Activated CD4-positive, alpha-beta T cell treated with anti-CD3 and anti-CD28 coated beads, Interleukin-2, amount 50 U/mL, for 16 hours (primary cell): ENCODE results near the gene HIBCH.
A peak's percentile ranks its signal among the peaks of the same experiment; 100 is the strongest.
"Not testable (repeated sequence)": the region's sequence is repeated elsewhere in the genome, so short reads cannot be mapped to it uniquely, and the experiment has no call there.

Experiments
- DNase-seq: peaks from one replicate; pipeline ENCODE4 v3.0.0-alpha.2; 2020

HIBCH gene

DNA sequence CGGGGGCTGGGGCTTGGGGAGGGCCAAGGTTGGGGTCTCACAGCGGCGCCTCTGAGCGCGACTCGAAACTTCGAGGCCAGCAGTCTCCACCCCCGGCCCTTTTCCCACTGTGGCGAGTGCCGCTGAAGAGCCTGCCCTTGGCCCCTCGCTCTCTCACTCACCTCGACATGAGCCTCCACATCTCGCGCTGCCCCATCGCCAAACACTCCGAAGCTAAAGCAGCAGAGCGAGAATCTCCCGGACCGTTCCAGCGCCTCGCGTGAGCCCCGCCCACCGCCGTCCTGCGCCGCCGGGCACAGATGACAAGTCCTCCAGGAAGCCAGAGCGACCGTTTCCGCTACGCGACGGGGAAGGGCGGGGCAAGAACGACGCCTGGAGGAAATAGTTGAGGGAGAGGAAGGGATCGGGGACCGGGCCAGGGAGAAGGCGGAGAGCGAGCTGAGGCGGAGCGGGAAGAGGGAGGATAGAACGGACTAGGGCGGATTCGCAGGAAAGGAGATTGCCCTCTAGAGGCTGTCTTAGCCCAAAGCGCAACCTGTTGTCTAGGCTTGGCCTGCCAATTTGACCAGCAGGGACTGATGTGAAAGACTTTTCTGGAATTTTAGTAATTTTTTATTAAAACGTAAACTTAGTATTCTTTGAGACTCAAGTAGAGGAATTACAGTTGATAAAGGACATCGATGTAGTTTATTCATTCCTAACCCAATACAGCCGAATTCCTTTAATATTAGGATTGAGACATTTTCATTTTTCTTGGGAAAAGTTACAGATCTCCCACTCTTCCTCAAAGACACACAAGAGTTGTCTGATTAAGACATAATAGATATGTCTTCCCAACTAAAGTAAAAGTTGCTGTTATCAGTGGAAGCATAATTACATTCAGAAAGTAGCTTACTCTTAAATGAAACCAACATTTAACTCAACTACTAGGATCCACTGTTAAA is at the start of gene HIBCH:
HIBCH (minus strand) TSS at position 272 of the 944 bp plus-strand sequence; CDS start at position 196, 76 bp downstream.
- DNase-seq: peak; percentile 96

DNA sequence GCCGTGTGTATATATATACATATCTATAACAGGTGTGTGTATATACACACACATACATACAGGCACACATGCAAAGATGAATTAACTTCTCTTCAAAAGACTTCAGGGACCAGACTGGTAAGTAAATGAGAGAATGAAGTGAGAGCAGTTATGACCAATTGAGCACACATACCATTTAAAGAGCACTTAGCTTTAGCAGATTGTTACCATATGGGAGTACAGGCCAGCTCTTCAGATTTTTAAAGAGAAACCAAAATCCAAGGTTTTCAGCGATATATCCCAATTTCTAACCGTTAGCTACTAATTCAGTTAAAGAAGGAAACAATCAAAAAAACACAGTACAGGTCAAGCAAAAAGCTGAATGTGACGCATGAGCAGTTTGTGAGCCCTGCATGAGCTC is 47.5 kb upstream of the HIBCH start:
- DNase-seq: no peak

- no peak for DNase-seq
Measured at GRCh38 chr2:190366248-190366753, 46.7 kb upstream of the HIBCH start.

DNA sequence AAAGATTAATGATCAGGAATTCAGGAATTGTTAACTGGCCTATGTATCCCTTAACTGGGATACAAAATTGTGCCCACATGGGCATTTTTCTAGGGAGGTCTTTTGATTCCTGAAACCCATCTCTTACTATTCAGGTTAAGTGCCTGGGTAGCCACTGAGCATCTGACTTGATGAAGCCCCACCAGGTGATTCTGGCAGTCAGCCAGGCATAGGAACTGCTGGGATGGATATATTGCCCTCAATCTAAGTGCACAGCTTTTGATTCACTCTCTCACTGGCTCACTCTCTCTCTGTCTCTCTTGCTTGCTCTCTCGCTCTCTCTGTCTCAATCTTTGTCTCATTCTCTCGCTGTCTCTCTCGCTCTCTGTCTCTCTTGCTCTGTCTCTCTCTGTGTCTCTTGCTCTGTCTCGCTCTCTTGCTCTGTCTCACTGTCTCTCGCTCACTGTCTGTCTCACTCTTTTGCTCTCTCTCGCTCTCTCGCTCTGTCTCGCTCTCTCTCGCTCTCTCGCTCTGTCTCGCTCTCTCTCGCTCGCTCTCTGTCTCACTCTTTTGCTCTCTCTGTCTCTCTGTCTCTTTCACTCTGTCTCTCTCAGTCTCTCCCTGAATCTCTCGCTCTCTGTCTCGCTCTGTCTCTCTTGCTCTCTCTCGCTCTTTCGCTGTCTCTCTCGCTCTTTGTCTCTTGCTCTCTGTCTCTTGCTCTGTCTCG is 46.0 kb upstream of the HIBCH start:
- DNase-seq: no peak

GRCh38 chr2:190362894-190363293 is 43.3 kb upstream of the HIBCH start:
- DNase-seq: no peak

- DNase-seq: no peak
Measured at GRCh38 chr2:190361572-190361971, 41.9 kb upstream of the HIBCH start.

- DNase-seq: no peak
Measured at GRCh38 chr2:190360965-190361364, 41.3 kb upstream of the HIBCH start.

DNA sequence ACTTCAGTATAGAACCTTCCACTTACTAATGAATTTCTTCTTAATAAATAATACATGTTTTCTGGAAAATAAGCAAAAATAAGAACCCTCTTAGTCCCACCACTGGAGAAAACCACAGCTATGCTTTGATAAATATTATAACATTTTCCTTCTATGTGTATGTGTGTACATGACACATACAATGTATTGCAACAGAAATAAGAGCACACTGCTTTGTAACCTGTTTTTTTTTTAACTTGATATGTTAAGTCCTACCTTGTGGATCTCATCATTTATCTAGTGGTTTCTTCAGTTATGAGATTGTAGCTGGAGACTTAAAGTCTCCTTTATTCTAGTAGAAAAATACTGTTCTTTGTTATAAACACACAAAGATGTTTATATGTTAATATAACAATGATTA is 40.9 kb upstream of the HIBCH start:
- DNase-seq: no peak

DNA sequence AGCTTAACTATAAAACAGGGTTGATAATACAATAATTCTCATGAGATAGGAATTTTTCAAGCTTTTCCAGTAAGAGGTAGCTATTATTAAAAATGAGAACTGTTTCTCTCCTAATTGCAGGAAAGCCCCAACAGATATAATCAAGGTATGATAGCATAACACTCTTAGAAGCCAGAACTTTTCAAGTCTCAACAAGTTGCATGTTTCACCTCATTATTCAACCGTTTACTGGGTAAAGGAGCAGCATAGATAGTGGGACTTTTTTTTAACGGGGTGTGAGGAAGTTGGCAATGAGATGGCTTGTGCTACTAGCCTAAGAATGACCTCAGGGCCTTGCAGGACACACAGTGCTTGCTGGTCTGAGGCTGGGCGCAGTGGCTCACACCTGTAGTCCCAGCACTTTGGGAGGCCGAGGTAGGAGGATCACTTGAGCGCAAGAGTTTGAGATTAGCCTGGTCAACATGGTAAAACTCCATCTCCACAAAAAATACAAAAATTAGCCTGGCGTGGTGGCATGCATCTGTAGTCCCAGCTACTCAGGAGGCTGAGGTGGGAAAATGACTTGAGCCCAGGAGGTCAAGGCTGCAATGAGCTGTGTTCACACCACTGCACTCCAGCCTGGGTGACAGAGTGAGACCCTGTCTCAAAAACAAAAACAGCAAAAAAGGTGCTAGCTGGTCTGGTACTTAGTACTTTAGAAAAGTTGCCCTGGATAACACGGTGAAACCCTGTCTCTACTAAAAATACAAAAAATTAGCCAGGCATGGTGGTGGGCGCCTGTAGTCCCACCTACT is 39.2 kb upstream of the HIBCH start:
- not testable (repeated sequence) for DNase-seq

- no peak for DNase-seq
Measured at GRCh38 chr2:190357600-190357999, 38.0 kb upstream of the HIBCH start.

DNA sequence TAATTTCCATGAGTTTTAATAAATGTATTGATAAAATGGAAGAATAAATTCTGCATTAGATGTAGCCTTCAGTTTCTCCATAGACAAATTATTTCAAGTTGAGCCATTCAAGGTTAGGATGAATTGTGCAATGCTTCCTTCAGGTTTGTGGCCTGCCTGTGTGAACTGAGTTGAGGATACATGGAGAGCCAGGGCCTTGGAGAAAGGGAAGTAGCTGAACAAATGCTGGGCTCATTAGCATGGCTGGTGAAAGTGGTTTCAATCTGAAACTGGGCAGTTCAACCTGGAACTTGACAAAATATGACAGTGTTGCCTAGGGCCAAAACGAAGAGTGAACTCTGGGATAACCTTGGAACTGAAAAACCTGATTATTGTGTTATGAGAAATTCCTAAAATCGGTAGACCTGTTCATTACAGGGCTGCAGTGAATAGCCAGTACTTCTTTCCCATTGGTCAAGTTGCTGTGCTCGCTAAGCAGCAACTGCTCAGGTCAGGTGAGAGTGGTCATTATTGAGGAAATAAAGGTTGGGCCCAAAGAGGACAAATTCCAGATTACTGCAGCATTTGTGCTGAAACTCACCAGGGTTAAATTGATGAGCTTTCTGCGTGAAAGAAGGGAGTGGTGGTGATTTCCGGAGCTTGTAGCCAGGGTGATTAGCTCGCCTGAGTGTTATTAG is 36.5 kb upstream of the HIBCH start:
- DNase-seq: no peak

DNA sequence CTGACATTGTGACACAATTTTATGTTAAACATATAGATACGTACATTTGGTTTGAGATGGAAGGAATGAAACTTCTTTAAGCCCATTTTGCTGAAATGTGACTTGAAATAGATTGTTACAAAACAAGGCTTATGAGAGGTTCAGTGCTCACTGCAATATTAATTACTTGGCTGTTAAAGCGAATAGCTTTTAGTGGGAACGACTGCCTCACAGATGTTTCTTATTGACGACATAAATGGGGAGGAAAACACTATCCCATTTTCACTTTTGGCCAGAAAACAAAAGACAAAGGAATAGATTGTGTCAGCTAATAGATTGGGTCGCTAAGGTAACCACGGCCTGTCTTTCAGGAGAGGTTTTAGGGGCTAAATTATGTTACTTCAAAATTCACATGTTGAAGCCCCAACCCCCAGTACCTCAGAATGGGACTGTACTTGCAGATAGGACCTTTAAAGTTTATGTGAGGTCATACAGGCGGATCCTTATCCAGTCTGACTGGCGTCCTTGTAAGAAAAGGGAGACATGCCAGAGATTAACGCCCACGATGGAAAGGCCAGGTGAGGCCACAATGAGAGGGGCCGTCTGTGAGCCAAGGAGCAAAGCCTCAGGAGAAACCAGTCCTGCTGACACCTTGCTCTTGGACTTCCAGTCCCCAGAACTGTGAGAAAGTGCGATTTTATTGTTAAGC is 34.5 kb upstream of the HIBCH start:
- no peak for DNase-seq

DNA sequence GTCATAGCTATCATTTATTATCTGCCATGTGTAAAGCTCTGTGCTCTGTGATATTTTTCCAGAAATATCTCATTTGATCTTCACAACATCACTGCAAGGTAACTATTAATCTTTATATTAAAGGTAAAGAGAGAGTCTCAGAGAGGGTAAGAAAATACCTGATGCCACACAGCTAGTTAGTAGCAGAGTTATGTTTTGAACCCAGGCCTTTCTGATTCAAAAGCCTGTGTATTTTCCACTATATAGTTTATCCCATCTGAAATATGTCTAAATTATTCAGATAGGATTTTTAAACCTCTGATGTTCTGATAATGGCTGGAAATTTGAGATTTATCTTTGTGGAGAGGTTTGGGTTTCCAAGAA is 33.9 kb upstream of the HIBCH start:
- no peak for DNase-seq

DNA sequence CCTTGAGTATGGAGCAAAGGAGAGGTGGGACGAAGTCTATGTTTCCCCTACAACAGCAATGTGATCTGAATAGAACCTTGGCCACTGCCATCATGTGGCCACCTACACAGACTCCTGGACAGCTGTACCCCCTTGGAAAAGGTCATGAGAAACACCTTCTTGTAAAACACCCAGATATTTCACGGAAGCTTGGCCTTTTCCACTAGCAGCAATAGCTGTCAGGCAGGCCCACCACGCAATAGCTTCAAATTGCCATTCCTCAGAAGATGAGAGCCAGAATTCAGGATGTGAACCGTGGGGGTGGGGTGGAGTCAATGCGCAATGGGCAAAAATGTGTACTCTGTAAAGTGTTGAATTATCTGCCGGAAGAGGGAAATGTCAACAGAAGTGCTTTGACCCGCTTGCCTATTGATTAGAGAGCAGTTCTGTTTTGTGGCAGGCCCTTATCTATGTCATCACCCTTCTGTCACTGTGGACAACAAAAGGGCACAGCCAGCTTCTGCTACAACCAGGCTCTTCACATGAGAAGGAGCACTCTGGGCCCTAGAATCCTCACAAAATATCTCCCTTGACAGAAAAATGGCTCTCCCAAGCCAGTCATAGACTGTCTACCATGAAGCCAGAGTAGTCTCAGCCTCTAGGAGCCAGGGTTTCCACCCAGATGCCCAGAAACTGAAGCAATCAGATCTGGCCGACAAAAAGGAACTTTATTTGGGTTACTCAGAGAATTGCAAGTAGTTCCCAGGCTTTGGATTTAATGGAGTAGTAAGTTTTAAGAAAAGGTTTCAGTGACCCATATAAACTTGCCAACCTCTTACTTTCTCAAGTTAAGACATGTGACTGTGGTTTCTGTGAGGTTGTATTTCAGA is 33.3 kb upstream of the HIBCH start:
- DNase-seq: no peak

- no peak for DNase-seq
Measured at GRCh38 chr2:190351955-190352354, 32.3 kb upstream of the HIBCH start.

DNA sequence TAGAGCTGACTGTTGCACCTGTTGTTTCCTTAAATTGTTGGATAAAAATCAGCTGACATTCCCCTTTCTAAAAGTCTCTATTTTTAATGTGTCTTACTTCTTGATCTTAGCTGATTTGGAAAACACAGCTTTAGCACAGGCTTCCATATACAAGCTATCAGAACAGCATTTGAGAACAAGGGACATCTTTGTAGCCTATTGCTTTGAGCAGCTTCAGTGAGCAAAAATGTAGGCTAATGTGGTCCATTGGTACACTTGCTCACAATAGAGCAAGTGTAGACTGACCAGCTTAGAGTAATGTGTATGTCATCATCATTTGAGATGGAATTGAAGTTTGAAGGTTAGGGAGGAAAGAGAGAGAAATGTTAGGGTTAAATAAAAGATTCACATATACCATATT is 30.7 kb upstream of the HIBCH start:
- DNase-seq: no peak

DNA sequence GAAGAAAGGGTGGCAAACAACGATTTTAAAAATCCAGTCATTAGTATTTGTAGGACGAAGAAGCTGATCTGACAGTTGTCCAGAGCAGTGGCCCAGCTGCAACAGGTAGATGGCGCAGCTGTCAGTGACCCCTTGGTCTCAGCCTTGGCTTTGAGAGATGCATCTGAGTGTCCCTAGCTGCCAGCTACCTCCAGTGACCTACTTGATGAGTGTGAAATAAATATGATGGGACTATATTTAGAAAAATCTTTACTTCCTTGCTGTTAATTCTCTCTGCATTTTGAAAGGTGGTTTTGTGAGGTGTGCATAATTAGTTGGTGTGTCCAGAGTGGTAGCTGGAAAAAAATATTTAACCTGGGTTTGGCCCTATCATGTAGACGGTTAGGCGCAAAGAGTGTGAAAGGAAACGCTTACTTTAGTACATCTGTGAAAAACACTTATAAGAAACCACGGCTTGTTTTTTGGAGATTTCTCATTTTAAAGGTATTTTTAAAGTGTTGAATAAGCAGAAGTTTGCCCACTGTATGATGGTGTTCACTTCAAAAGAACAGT is 24.7 kb upstream of the HIBCH start:
- DNase-seq: peak; percentile 28

GRCh38 chr2:190343536-190344275 is 24.1 kb upstream of the HIBCH start, which contains the start of gene INPP1:
TSS of gene INPP1 (plus strand) at chr2:190343589. CDS start at chr2:190360103, 16,514 bp downstream.
- peak; percentile 48 for DNase-seq

DNA sequence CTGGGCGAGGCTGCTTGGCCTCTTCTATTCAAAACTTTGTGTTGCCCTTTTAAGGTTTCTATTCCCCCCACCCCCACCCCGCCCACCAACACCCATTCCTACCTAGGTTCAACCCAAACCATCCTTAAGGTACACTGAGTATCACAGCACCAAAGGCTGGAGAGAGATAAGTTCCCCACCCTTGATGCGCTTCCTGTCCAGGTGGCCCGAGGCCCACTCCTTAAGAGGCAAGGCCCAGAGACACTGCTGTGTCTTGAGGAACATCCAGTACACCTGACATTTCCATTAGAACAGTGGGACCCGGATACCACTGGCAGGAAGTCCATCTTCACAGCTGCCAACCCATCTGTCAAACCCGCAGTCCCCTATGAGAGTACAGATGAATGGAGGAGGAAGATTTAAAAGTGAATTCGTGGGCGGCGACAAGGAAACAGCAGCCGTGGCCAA is 23.5 kb upstream of the HIBCH start:
- DNase-seq: peak; percentile 26

- no peak for DNase-seq
Measured at GRCh38 chr2:190342611-190343010, 23.0 kb upstream of the HIBCH start.
